K562 (cell line): ENCODE measurements around the gene LSM4. TPM values are rescaled to one million over a fixed set of nuclear protein-coding genes. Genes with fewer than 3 reads are reported as not detected.

Experiments
- ESRRB ChIP-seq: fragments of 250-450 bp; sonication (Bioruptor Pico); IDR thresholded peaks from 2 replicates; pipeline ENCODE4 v1.5.0; 2020; ENCODE audit warnings: mild to moderate bottlenecking, moderate library complexity, borderline replicate concordance
- FOXK2 ChIP-seq, 2 experiments: fragments of 450-650 bp; IDR thresholded peaks in 1 of 2; conservative IDR thresholded peaks in 1 of 2; 2 replicates each; pipeline ENCODE4 v1.6.1; 2016; ENCODE audit warnings: low read depth in 2 of 2, mild to moderate bottlenecking in 1 of 2
- GABPA ChIP-seq: fragments of 200-800 bp; sonication (Bioruptor generic); conservative IDR thresholded peaks from 2 replicates; pipeline ENCODE4 v1.6.1; 2016; ENCODE audit warnings: low read depth, missing genetic modification characterization, missing compliant biosample characterization
- HDAC2 ChIP-seq: fragments of 450-650 bp; IDR thresholded peaks from 2 replicates; pipeline ENCODE4 v1.6.1; 2016; ENCODE audit warnings: mild to moderate bottlenecking
- HDAC6 ChIP-seq: IDR thresholded peaks from 2 replicates; pipeline ENCODE4 v1.6.1; 2012; ENCODE audit warnings: low read depth, mild to moderate bottlenecking, control low read depth, inconsistent platforms, low read length, moderate library complexity
- HEY1 ChIP-seq: fragments of 250-450 bp; sonication (Bioruptor Pico); IDR thresholded peaks from 2 replicates; pipeline ENCODE4 v1.5.0; 2020; ENCODE audit warnings: mild to moderate bottlenecking, moderate library complexity, borderline replicate concordance
- MITF ChIP-seq: IDR thresholded peaks from 2 replicates; pipeline ENCODE4 v1.6.1; 2014; ENCODE audit warnings: antibody characterized with exemption
- PCBP2 ChIP-seq: fragments of 200-400 bp; formaldehyde crosslinking; IDR thresholded peaks from 2 replicates; pipeline ENCODE4 v1.6.1; 2018; ENCODE audit warnings: low read length, low read depth, mild to moderate bottlenecking, moderate library complexity; ENCODE audit not compliant: poor library complexity, severe bottlenecking
- SIN3A ChIP-seq, 2 experiments: fragments of 150-350 bp in 1 of 2; IDR thresholded peaks; 2 replicates each; pipeline ENCODE4 v1.6.1; 2011 to 2016; ENCODE audit warnings: borderline replicate concordance in 2 of 2, low read depth in 2 of 2, low read length in 2 of 2, mild to moderate bottlenecking in 2 of 2, moderate library complexity in 2 of 2; ENCODE audit not compliant: control insufficient read depth in 1 of 2
- TEAD2 ChIP-seq: fragments of 450-650 bp; IDR thresholded peaks from 2 replicates; pipeline ENCODE4 v1.6.1; 2016; ENCODE audit warnings: missing genetic modification characterization, control low read depth, missing compliant biosample characterization
- TSC22D4 ChIP-seq: fragments of 450-650 bp; IDR thresholded peaks from 2 replicates; pipeline ENCODE4 v1.6.1; 2016; ENCODE audit warnings: missing genetic modification characterization, missing biosample characterization, control low read depth
- ZNF23 ChIP-seq: fragments of 250-450 bp; sonication (Bioruptor Pico); IDR thresholded peaks from 2 replicates; pipeline ENCODE4 v1.4.0; 2020; ENCODE audit warnings: mild to moderate bottlenecking
- ZNF445 ChIP-seq: fragments of 250-450 bp; sonication (Bioruptor Pico); IDR thresholded peaks from 2 replicates; pipeline ENCODE4 v1.4.0; 2020; ENCODE audit warnings: low read depth, mild to moderate bottlenecking, moderate library complexity
- ZNF589 ChIP-seq: fragments of 200-800 bp; sonication (Bioruptor generic); IDR thresholded peaks from 2 replicates; pipeline ENCODE4 v1.6.1; 2016; ENCODE audit warnings: low read depth, missing genetic modification characterization, missing compliant biosample characterization
- polyA plus RNA-seq, 8 experiments: library from polyadenylated mRNA; depleted of rRNA in 4 of 8; stranded (reverse) in 5 of 8; unstranded in 3 of 8; fragments of >200 nt; fragmentation: Nextera tagmentation in 2 of 8; fragmentation: Illumina TruSeq in 1 of 8; extraction: Ambion mirVana in 2 of 8; extraction: Trizol in 1 of 8; gene quantifications; 2 replicates each; pipeline versions ENCODE4 v1.2.1 to v1.2.3, GENCODE V29; 2011 to 2014; ENCODE audit warnings: inconsistent platforms in 1 of 8, missing spikeins in 1 of 8
- total RNA-seq, 7 experiments: library from RNA; depleted of rRNA in 6 of 7; stranded (reverse); fragments of >200 nt in 6 of 7; fragmentation: Illumina TruSeq in 2 of 7; extraction: Trizol in 2 of 7; gene quantifications; 2 replicates each; pipeline versions ENCODE4 v1.2.1 to v1.2.3, GENCODE V29; 2011 to 2021; ENCODE audit warnings: low replicate concordance in 1 of 7
- TF ChIP-seq, protein P1 (sequence below): fragments of 450-650 bp; IDR thresholded peaks from 2 replicates; pipeline ENCODE4 v1.6.1; 2016; ENCODE audit warnings: mild to moderate bottlenecking
- TF ChIP-seq, protein P2 (sequence below): fragments of 450-650 bp; formaldehyde crosslinking; IDR thresholded peaks from 2 replicates; pipeline ENCODE4 v1.4.0; 2022; ENCODE audit warnings: mild to moderate bottlenecking, moderate library complexity
- TF ChIP-seq, protein P3 (sequence below): fragments of 250-450 bp; sonication (Bioruptor Pico); IDR thresholded peaks from 2 replicates; pipeline ENCODE4 v1.4.0; 2020; ENCODE audit warnings: borderline replicate concordance
- TF ChIP-seq, protein P4 (sequence below): sonication (generic); formaldehyde crosslinking; IDR thresholded peaks from 2 replicates; pipeline ENCODE4 v1.8.0; 2022; ENCODE audit warnings: mild to moderate bottlenecking, low read depth, missing genetic modification reagents

Gene LSM4
- total and polyA plus RNA-seq, 9 of the 15 experiments (the other 6 are each of a cell fraction or from before 2014, with no cell fraction given): 11.9 to 763 (median 202) TPM

GRCh38 chr19:18364826-18365528 lies 42.1 kb upstream of the LSM4 start (continued):
- TF ChIP-seq, protein P1, sequence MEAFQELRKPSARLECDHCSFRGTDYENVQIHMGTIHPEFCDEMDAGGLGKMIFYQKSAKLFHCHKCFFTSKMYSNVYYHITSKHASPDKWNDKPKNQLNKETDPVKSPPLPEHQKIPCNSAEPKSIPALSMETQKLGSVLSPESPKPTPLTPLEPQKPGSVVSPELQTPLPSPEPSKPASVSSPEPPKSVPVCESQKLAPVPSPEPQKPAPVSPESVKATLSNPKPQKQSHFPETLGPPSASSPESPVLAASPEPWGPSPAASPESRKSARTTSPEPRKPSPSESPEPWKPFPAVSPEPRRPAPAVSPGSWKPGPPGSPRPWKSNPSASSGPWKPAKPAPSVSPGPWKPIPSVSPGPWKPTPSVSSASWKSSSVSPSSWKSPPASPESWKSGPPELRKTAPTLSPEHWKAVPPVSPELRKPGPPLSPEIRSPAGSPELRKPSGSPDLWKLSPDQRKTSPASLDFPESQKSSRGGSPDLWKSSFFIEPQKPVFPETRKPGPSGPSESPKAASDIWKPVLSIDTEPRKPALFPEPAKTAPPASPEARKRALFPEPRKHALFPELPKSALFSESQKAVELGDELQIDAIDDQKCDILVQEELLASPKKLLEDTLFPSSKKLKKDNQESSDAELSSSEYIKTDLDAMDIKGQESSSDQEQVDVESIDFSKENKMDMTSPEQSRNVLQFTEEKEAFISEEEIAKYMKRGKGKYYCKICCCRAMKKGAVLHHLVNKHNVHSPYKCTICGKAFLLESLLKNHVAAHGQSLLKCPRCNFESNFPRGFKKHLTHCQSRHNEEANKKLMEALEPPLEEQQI: no peak
- TF ChIP-seq HDAC2: peak; percentile 90
- peak; percentile 79 for TF ChIP-seq GABPA (tag)
- TF ChIP-seq ZNF589 (CRISPR knock-in tag): peak; percentile 97
- TF ChIP-seq ZNF445 (CRISPR knock-in tag): no peak
- TF ChIP-seq, protein P2, sequence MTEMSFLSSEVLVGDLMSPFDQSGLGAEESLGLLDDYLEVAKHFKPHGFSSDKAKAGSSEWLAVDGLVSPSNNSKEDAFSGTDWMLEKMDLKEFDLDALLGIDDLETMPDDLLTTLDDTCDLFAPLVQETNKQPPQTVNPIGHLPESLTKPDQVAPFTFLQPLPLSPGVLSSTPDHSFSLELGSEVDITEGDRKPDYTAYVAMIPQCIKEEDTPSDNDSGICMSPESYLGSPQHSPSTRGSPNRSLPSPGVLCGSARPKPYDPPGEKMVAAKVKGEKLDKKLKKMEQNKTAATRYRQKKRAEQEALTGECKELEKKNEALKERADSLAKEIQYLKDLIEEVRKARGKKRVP: peak; percentile 96
- no peak for TF ChIP-seq HDAC6
- 0 out of 2 replicates have a peak, but pooled peaks have one; percentile 25 for TF ChIP-seq ESRRB (CRISPR knock-in tag)
- peak; percentile 81; the same call in 1 of the 2 replicates for TF ChIP-seq HEY1 (CRISPR knock-in tag)
- TF ChIP-seq ZNF23: no peak; the same call in 1 of the 2 replicates
- peak; percentile 73; the same call in 1 of the 2 replicates for TF ChIP-seq TEAD2 (tag)
- no peak for TF ChIP-seq PCBP2
- TF ChIP-seq, protein P3, sequence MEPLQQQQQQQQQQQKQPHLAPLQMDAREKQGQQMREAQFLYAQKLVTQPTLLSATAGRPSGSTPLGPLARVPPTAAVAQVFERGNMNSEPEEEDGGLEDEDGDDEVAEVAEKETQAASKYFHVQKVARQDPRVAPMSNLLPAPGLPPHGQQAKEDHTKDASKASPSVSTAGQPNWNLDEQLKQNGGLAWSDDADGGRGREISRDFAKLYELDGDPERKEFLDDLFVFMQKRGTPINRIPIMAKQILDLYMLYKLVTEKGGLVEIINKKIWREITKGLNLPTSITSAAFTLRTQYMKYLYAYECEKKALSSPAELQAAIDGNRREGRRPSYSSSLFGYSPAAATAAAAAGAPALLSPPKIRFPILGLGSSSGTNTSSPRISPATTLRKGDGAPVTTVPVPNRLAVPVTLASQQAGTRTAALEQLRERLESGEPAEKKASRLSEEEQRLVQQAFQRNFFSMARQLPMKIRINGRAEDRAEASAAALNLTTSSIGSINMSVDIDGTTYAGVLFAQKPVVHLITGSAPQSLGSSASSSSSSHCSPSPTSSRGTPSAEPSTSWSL: no peak
- TF ChIP-seq TSC22D4 (tag): no peak
- peak in 1 of 2 experiments; percentile 58; a peak in 3 of 4 replicates for TF ChIP-seq FOXK2 (conservative IDR thresholded peaks at IDR 0.05 in 1 of 2, IDR thresholded peaks at IDR 0.05 in 1 of 2; ENCODE audit: low read depth in 2 of 2)
- no peak for TF ChIP-seq SIN3A (IDR thresholded peaks at IDR 0.05; ENCODE audit: borderline replicate concordance in 2 of 2, control insufficient read depth in 1 of 2, low read depth in 2 of 2, low read length in 2 of 2)
- TF ChIP-seq MITF: peak; percentile 86
- TF ChIP-seq, protein P4, sequence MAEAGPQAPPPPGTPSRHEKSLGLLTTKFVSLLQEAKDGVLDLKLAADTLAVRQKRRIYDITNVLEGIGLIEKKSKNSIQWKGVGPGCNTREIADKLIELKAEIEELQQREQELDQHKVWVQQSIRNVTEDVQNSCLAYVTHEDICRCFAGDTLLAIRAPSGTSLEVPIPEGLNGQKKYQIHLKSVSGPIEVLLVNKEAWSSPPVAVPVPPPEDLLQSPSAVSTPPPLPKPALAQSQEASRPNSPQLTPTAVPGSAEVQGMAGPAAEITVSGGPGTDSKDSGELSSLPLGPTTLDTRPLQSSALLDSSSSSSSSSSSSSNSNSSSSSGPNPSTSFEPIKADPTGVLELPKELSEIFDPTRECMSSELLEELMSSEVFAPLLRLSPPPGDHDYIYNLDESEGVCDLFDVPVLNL (CRISPR knock-in tag): no peak
